A673 (cell line): ENCODE measurements around the gene SPNS3.

Experiments used
- CTCF ChIP-seq: fragments of 300-800, 200-600 bp; sonication (generic); conservative IDR thresholded peaks from 2 replicates; pipeline ENCODE4 v1.5.1; 2017; ENCODE audit warnings: low read depth, mild to moderate bottlenecking, antibody characterized with exemption, low read length, moderate library complexity, mixed read lengths
- EZH2 ChIP-seq: fragments of 200-600 bp; sonication (generic); IDR thresholded peaks from 2 replicates; pipeline ENCODE4 v1.6.1; 2017; ENCODE audit warnings: borderline replicate concordance, low read depth, mild to moderate bottlenecking, mixed read lengths, antibody characterized with exemption, low read length; ENCODE audit not compliant: poor library complexity, severe bottlenecking

GRCh38 chr17:4480929-4481898 is 47.5 kb downstream of the SPNS3 start:
- TF ChIP-seq CTCF (no peak), EZH2 (no peak)
